NCI-H748 (cell line): ENCODE measurements around the gene LRP1B.
A peak's percentile ranks its signal among the peaks of the same experiment; 100 is the strongest.

Experiments
- DNase-seq: peaks from one replicate; lab custom pipeline; 2025; ENCODE audit not compliant: unreplicated experiment; lab: John Stamatoyannopoulos, UW

The LRP1B gene

GRCh38 chr2:140869107-140869506, 1261.7 kb downstream of the LRP1B start:
- no peak for DNase-seq

- DNase-seq = no peak
Observed at GRCh38 chr2:140865837-140866236, 1265.0 kb downstream of the LRP1B start.

DNA sequence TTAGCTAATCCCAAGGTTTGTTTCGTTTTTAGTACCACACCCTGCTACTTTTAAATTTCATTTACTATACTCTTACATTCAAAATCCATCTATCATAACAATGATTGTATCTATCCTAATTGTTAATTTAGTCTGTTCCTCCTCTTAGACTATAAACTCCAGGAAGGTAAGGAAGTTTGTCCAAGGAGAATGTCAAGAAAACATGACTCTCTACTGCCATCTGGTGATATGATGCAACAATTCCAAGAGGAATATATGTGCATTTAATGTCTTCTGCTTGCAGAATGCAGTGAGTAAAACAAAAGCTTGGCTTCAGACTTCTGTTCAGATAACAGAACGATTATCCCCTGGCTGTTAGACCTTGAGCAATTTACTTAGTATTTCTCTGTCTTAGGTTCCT, 1267.1 kb downstream of the LRP1B start:
- peak; percentile 72 for DNase-seq

DNA sequence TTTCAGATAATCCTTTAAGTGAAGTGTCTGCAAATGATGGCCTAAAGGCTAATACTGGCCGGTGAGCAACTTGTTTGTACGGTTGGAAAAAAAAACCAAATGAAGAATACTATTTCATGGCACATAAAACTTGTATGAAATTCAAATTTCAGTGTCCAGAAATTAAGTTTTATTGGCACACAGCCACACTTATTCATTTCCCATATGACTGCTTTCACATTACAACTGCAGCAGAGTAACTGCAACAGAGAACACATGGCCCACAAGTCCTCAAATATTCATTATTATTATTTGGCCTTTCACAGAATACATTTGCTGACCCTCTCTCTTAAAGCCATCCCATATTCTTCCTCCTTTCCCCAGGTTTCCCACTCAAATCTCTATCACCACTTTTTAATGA, 1268.6 kb downstream of the LRP1B start:
- no peak for DNase-seq

- DNase-seq = peak; percentile 62
Observed at GRCh38 chr2:140861666-140862065, 1269.2 kb downstream of the LRP1B start.

GRCh38 chr2:140855471-140855870, 1275.3 kb downstream of the LRP1B start:
- DNase-seq = no peak

- peak; percentile 3 for DNase-seq
Observed at GRCh38 chr2:140851258-140851981, 1279.4 kb downstream of the LRP1B start.

DNA sequence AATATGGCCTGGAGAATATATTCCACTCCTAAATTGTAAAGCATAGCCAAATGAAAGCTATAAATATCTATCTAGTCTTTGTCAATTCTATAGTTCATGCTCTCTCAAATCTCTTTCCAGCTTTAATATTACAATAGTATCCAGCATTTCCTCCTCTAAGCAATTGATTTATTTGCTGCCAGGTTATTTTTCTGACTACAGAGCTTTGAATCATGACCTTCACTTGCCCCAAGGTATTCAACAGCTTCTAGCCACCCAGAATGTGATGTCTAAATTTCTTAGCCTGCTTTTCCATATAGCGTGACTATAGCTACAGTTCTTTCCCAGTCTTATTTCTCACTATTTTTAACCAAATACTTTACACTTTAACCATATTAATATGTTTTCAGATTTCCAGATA, 1287.6 kb downstream of the LRP1B start:
- no peak for DNase-seq

DNA sequence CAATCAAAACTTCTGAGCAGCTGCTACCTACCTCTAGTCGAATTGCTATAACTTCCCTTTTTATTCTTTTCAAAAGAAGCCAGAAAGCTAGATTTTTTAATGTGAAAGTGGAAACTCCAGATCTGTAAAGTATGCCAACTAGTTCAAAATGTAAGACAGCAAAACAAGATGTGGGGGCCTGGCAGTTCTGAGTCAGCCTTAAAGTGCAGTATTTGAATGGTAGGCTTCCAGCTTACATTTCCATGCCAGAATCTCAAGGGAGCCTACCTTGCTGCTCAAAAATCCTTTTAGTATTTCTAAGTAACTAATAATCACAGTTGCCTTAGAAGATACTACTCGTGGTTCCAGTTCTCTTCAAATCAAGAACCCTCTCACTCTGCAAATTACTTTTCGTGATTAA, 1288.7 kb downstream of the LRP1B start:
- no peak for DNase-seq

GRCh38 chr2:140841141-140841540, 1289.7 kb downstream of the LRP1B start:
- DNase-seq = no peak

- DNase-seq = no peak
Observed at GRCh38 chr2:140836826-140837225, 1294.0 kb downstream of the LRP1B start.

DNA sequence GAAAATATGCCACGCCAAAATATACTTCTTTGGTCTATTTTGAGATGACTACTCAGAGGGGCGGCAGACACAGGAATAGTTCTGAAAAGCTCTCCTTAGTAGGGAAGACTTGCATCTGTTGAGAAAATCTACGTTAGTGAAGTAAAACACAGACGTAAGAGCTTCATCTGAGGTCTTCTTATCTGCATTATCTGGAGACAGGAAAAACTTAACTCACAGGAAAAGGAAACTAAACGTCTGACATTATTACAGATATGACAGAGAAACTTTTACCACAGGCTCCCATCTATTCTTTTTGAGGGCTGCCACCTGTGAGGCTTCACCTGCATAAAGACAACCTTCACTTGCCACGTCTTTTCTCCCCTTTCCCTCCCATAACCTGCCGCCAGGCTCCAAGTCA, 1295.7 kb downstream of the LRP1B start:
- no peak for DNase-seq

GRCh38 chr2:140814141-140814540, 1316.7 kb downstream of the LRP1B start:
- DNase-seq = peak; percentile 77

DNA sequence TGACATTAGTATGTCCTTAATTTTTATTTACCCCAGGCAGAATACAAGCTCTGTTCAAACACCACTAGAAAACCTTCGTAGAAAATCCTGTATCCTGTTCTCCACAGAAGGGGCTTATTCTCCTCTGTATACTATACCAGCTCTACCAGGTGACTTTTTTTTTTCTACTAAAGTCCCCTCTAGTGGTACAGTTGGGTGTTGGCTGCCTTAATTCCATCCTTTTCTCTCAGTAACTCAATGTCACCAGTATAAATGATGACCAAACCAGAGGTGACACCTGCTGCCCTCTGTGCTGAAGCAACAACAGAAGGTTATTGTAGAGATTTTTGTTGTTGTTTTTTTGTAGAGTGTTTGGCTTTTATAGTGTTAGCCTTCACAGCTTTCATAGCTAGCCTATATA, 1322.0 kb downstream of the LRP1B start:
- DNase-seq = peak; percentile 62

- DNase-seq = no peak
Observed at GRCh38 chr2:140808211-140808610, 1322.6 kb downstream of the LRP1B start.

- DNase-seq = peak; percentile 54
Observed at GRCh38 chr2:140804700-140805260, 1326.0 kb downstream of the LRP1B start.

DNA sequence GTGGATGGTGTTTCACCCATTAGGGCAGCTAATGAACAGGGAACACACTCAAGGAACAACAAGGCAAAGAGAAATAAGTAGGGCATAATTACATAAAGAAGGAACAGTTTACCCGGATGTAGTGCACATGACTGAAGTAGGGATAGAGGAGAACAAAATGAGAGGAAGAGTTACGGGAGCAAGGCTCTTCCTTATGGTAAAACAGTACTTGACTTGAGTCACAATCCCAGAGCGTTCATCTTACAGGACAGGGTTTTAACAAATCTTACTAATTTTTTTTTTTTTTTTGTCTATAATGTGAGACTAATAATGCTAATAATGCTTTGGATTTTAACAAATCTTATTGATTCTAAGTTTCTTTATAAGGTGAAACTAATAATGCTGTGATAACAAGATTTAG, 1329.5 kb downstream of the LRP1B start:
- no peak for DNase-seq

DNA sequence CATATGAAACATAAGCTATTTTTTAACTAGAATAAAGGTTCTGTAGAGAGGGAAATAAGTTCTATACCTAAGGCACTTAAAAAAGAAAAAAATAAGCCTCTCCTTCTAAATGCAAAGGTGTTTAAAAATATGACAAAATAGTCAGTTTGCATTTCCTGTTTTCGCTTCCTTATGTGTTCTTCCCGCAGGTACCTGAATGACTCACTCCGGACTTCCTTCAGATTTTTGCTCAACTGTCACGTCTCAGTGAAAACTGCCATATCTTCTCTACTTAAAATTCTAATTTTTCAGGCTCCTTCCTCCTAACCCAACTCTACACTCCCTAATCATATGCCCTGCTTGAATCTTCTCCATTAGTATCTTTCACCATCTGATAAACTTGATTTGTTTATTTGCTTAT, 1333.1 kb downstream of the LRP1B start:
- no peak for DNase-seq

DNA sequence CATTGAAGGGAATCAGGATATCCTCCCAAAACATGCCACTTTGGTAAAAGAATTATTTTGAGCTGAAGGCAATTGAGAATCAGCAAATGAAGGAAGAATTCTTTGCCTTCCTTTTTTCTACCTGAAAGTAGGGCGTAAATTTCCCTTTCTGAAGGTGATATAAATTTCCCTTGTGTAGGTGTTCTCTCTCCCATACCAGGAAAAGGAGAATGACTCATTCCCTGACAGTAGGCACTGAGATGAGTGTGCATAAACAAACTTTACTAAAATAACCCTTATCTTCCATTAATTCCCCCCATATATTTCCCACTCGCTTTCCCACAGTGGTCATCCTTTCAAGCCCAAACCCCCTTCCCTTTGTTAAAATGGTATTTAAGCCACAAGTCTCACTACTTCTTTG, 1339.0 kb downstream of the LRP1B start:
- no peak for DNase-seq

DNA sequence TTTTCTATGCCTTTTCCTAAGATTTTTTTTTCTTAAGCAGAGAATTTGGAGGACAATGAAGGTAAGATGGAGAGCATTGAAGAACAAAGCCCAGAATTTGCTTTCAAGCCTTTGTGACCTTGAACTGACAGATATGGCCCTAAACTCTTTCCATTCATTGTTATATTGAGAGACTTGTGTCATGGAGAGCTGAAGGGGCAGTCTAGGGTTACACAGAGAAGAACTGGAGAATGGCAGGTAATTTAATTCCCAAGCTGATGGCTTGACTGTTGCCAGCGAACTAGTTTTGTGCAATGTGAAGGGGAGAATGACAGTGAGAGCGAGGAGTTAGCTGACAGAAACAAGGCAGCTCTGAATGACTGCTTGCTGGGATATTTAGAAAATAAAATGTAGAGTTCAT, 1344.2 kb downstream of the LRP1B start:
- DNase-seq = peak; percentile 78

DNA sequence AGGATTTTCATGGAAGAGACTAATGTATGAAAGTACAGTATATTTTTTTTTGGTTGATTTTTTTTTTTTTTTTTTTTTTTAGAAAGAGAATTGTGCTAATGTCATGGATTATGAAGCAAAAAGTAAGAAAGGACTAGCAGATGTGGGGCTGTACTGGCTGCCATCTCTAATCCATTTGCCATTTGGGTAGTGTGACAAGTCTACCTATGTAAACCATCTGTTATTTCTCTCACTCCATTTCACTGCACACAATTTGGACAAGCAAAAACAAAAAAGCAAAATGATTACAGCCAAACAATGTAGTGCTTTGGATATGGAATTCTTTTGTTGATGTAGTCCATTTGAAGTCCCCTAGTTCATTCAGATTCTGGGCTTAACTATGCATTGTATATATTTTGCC, 1355.4 kb downstream of the LRP1B start:
- no peak for DNase-seq

DNA sequence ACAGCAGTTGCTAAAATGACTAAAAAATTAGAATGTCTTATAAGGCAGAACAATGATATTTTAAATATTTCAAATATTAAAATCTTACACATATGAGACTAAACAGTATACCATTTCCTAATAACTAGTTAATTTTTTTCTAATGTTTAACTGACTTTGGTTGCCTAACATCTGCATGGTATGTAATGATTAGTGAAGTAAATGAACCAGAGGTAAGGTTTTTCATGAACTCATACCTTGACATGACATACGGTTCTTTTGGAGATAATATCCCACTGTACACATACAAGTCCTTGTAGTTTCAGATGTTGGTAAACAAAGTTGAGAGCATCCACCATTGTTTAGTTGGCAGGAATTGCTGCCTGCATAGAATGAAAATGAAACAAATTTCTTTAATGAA, 1360.2 kb downstream of the LRP1B start:
- no peak for DNase-seq

DNA sequence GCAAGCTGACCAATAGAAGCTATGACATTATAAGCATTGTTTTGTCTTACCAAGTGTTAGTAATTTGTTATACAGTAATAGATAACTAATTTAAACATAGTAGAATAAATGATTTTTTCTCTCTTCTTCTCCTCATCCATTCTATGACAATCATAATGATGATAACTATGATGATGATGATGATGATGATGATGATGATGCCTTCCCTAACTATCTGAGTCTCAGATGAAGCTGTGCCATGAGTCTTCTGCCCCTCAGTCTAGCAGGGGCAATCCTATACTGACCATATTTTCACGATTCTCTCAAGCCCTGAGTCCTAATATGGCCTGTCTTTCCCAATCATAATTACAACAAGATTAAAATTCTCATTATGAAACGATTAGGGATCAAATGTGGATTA, 1369.0 kb downstream of the LRP1B start:
- no peak for DNase-seq
